Measurements from ENCODE around the gene DCAF10.

DNA sequence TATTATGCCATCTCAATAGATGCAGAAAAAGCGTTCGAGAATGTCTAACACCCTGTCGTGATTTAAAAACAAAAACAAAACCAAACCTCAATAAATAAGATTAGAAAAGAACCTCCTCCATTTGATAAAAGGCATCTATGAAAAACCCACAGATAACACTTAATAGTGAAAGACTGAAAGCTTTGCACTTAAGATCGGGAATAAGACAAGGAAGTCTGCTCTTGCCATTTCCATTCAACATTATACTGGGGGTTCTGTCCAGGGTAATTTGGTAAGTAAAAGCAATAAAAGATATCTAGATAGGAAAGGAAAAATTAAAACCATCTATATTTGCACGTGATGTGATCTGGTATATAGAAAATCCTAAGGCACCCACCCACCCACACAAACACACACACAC, 8.5 kb upstream of the DCAF10 start:
- TF ChIP-seq, protein P1, sequence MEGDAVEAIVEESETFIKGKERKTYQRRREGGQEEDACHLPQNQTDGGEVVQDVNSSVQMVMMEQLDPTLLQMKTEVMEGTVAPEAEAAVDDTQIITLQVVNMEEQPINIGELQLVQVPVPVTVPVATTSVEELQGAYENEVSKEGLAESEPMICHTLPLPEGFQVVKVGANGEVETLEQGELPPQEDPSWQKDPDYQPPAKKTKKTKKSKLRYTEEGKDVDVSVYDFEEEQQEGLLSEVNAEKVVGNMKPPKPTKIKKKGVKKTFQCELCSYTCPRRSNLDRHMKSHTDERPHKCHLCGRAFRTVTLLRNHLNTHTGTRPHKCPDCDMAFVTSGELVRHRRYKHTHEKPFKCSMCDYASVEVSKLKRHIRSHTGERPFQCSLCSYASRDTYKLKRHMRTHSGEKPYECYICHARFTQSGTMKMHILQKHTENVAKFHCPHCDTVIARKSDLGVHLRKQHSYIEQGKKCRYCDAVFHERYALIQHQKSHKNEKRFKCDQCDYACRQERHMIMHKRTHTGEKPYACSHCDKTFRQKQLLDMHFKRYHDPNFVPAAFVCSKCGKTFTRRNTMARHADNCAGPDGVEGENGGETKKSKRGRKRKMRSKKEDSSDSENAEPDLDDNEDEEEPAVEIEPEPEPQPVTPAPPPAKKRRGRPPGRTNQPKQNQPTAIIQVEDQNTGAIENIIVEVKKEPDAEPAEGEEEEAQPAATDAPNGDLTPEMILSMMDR (conservative IDR thresholded peaks at IDR 0.05; ENCODE audit: low read depth, low read length), result no peak
- TF ChIP-seq EZH2 (IDR thresholded peaks at IDR 0.05; ENCODE audit: low read length, unreplicated experiment), result no peak
